AG04450 (cell line): Measurements from ENCODE around the gene RNF10. TPM values are rescaled to one million over a fixed set of nuclear protein-coding genes. Genes with fewer than 3 reads are reported as not detected.
"Not testable (repeated sequence)": the region's sequence is repeated elsewhere in the genome, so short reads cannot be mapped to it uniquely, and the experiment has no call there.

Experiments
- CTCF ChIA-PET: fragments of 300-600, 350-600 bp; formaldehyde crosslinking; extraction: SDS; loops from one replicate; lab custom pipeline; 2022; ENCODE audit warnings: antibody characterized with exemption, inconsistent platforms; lab: Charles Lee
- POLR2A ChIA-PET: fragments of 350-600 bp; formaldehyde crosslinking; extraction: SDS; loops from one replicate; lab custom pipeline; 2021; ENCODE audit warnings: antibody characterized with exemption, inconsistent platforms; lab: Yijun Ruan, JAX
- DNase-seq: peaks from one replicate; pipeline ENCODE4 v3.0.0-alpha.2; 2011; ENCODE audit warnings: low read depth, low spot score
- H3K27ac ChIP-seq: one replicate; pipeline ENCODE4 v1.5.1; 2012; ENCODE audit warnings: low read depth, low read length, control low read depth
- H3K27me3 ChIP-seq: one replicate; pipeline ENCODE4 v1.6.0; 2012; ENCODE audit warnings: low read length; ENCODE audit not compliant: control insufficient read depth, insufficient read depth
- H3K4me3 ChIP-seq: 2 replicates; pipeline ENCODE4 v1.5.1; 2011; ENCODE audit warnings: mild to moderate bottlenecking, low read depth, low read length, control low read depth
- H3K9me3 ChIP-seq: 2 replicates; pipeline ENCODE4 v1.5.1; 2012; ENCODE audit warnings: low read length; ENCODE audit not compliant: control insufficient read depth, insufficient read depth
- polyA plus RNA-seq: library from polyadenylated mRNA; depleted of rRNA; stranded (reverse); fragments of >200 nt; gene quantifications from 2 replicates; pipeline ENCODE4 v1.2.3, GENCODE V29; 2011
- TF ChIP-seq, protein P1 (sequence below): IDR thresholded peaks from 2 replicates; pipeline ENCODE4 v1.5.1; 2011; ENCODE audit warnings: low read depth, low read length, control low read depth, inconsistent platforms

The RNF10 gene
- polyA plus RNA-seq, 1 experiment, result 105 TPM

DNA sequence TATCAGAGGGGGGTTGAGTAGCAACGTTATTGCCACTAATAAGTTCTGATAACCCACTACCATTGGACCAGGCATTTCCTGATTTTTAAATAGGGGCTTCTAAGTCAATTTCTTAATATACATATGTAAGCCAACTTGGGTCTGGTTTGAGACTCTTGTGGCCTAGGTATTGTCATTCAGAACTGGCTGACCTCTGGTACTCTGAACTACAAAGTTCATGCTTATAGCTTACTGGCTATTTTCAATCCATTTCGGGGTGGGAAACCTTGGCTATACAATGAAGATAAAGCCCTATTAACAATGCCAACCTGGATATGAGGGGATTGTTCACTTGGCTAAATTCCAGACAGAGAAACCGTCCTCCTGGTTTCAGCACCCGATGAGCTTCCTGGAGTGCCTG is 29.6 kb upstream of the RNF10 start:
- no peaks in the 10 kb centered on the region for H3K27me3 ChIP-seq
- H3K9me3 ChIP-seq, result no peaks in the 10 kb centered on the region
- H3K27ac ChIP-seq, result no peak overlapping the region
- ChIA-PET CTCF (no interaction called here), POLR2A (no interaction called here)
- H3K4me3 ChIP-seq, result no peak overlapping the region
- TF ChIP-seq, protein P1, sequence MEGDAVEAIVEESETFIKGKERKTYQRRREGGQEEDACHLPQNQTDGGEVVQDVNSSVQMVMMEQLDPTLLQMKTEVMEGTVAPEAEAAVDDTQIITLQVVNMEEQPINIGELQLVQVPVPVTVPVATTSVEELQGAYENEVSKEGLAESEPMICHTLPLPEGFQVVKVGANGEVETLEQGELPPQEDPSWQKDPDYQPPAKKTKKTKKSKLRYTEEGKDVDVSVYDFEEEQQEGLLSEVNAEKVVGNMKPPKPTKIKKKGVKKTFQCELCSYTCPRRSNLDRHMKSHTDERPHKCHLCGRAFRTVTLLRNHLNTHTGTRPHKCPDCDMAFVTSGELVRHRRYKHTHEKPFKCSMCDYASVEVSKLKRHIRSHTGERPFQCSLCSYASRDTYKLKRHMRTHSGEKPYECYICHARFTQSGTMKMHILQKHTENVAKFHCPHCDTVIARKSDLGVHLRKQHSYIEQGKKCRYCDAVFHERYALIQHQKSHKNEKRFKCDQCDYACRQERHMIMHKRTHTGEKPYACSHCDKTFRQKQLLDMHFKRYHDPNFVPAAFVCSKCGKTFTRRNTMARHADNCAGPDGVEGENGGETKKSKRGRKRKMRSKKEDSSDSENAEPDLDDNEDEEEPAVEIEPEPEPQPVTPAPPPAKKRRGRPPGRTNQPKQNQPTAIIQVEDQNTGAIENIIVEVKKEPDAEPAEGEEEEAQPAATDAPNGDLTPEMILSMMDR, result no peak
- DNase-seq, result no peak

DNA sequence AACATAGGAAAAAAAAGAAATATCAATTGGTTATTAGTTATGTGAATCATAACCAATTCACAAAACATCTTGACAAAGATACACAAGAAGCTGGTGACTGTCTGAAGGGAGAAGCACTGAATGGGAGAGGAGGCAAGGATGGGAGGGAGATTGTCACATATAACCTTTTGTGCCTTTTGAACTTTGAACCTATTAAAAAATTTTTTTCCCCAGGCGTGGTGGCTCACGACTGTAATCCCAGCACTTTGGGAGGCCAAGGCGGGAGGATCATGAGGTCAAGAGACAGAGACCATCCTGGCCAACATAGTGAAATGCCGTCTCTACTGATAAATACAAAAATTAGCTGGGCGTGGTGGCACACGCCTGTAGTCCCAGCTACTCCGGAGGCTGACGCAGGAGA is 25.6 kb upstream of the RNF10 start:
- no peak overlapping the region for H3K4me3 ChIP-seq
- TF ChIP-seq, protein P1, result no peak
- ChIA-PET POLR2A (interaction anchor here (0.7 kb wide), 1 partner anchor 307 kb away, joined by 5 read pairs; no protein-coding TSS in a partner anchor), CTCF (no interaction called here)
- no peak overlapping the region for H3K27ac ChIP-seq
- no peaks in the 10 kb centered on the region for H3K9me3 ChIP-seq
- DNase-seq, result no peak
- no peaks in the 10 kb centered on the region for H3K27me3 ChIP-seq

DNA sequence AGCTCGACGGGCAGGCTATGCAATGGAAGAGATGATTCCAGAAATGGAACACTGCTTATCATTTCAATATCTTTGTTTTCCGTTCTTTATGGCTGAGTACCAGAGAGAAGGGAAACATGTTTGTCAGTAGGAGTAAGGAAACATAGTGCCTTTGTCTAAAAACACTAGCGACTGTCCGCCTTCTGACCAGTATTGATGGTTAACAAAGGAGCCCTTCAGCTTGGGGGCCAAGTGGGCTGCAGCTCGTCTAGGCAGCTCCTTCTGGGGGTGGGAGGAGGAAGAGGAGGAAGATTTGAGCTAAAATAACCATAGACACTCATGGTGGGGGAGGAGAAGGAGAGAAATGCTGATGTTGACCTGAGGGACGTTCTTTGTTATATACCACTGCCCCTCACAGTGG is 20.2 kb upstream of the RNF10 start:
- CTCF ChIA-PET, result no interaction called here
- TF ChIP-seq, protein P1, result no peak

DNA sequence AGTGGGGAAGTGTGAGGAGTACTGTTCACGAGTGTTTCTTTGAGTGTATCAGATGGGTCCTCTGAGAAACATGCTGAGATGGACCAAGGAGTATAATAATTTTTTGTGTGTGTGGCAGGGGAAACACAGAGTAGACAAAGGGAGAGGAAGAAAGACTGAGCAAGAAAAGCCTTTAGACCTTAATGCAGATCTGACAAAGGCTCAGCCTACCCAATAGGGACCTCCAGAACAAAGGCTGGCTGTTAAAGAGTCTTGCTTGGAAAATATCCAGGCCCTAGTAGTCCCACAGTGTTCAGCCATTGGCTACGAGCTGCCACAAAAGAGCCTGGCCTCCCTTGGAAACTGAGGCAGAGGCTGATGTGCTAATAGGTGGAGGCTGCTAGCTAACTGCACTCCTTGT is 18.7 kb upstream of the RNF10 start:
- TF ChIP-seq, protein P1, result no peak
- POLR2A ChIA-PET, result interaction anchor here (1.5 kb wide), 1 partner anchor 66 kb away, joined by 7 read pairs; the partner anchor contains the start of gene POP5

More for the DNA sequence above, 20.2 kb upstream of the RNF10 start:
- DNase-seq, result no peak
- Histone ChIP-seq H3K27me3 (no peaks in the 10 kb centered on the region), H3K27ac (no peak overlapping the region), H3K4me3 (no peak overlapping the region), H3K9me3 (no peaks in the 10 kb centered on the region)
- POLR2A ChIA-PET, result interaction anchor here (1.5 kb wide), 2 partner anchors 17 to 67 kb away, joined by 4 to 7 read pairs; partner anchors contain the start of gene POP5

DNA sequence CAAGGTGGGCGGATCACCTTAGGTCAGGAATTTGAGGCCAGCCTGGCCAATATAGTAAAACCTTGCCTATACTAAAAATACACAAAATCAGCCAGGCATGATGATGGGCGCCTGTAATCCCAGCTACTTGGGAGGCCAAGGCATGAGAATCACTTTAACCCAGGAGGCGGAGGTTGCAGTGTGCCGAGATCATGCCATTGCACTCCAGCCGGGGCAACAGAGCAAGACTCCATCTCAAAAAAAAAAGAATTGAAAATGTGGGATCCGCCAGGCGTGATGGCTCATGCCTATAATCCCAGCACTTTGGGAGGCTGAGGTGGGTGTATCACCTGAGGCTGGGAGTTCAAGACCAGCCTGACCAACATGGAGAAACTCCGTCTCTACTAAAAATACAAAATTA is 14.8 kb upstream of the RNF10 start:
- H3K27me3 ChIP-seq, CTCF ChIA-PET, H3K27ac ChIP-seq, DNase-seq, H3K4me3 ChIP-seq, POLR2A ChIA-PET, H3K9me3 ChIP-seq: not testable (repeated sequence)

More for the DNA sequence above, 18.7 kb upstream of the RNF10 start:
- CTCF ChIA-PET, result no interaction called here
- Histone ChIP-seq H3K27me3 (no peaks in the 10 kb centered on the region), H3K4me3 (no peak overlapping the region), H3K27ac (no peak overlapping the region), H3K9me3 (no peaks in the 10 kb centered on the region)
- no peak for DNase-seq
